Suprapubic skin (tissue), 3 donors: Measurements from ENCODE around the gene UBE2D1.

Experiments used
- EP300 ChIP-seq: sonication (generic); formaldehyde crosslinking; IDR thresholded peaks from one replicate; pipeline ENCODE4 v1.6.1; 2017; ENCODE audit warnings: antibody characterized with exemption
- POLR2A ChIP-seq, 2 donors: fragments of 450-650 bp; IDR thresholded peaks; one replicate each; pipeline ENCODE4 v1.6.1; 2017; ENCODE audit warnings: antibody characterized with exemption in 2 of 2, mild to moderate bottlenecking in 2 of 2, moderate library complexity in 2 of 2
- TF ChIP-seq, protein P1 (sequence below), 2 donors: fragments of 200-600 bp in 1 of 2; fragments of 450-650 bp in 1 of 2; sonication (generic) in 1 of 2; IDR thresholded peaks; one replicate each; pipeline ENCODE4 v1.5.1; 2016 to 2019; ENCODE audit warnings: antibody characterized with exemption in 2 of 2, mild to moderate bottlenecking in 1 of 2, moderate library complexity in 1 of 2

- TF ChIP-seq, protein P1, sequence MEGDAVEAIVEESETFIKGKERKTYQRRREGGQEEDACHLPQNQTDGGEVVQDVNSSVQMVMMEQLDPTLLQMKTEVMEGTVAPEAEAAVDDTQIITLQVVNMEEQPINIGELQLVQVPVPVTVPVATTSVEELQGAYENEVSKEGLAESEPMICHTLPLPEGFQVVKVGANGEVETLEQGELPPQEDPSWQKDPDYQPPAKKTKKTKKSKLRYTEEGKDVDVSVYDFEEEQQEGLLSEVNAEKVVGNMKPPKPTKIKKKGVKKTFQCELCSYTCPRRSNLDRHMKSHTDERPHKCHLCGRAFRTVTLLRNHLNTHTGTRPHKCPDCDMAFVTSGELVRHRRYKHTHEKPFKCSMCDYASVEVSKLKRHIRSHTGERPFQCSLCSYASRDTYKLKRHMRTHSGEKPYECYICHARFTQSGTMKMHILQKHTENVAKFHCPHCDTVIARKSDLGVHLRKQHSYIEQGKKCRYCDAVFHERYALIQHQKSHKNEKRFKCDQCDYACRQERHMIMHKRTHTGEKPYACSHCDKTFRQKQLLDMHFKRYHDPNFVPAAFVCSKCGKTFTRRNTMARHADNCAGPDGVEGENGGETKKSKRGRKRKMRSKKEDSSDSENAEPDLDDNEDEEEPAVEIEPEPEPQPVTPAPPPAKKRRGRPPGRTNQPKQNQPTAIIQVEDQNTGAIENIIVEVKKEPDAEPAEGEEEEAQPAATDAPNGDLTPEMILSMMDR (IDR thresholded peaks at IDR 0.05) = no peak
- TF ChIP-seq POLR2A (IDR thresholded peaks at IDR 0.05) (no peak), EP300 (no peak)
Measured at GRCh38 chr10:58336242-58336641, 1.4 kb downstream of the UBE2D1 start.
